ENCODE measurements around the gene CYGB. TPM values are rescaled to one million over a fixed set of nuclear protein-coding genes. Genes with fewer than 3 reads are reported as not detected.

CYGB gene
- total and polyA plus RNA-seq, 2 of the 13 experiments (the other 11 are each of a cell fraction or from before 2014, with no cell fraction given): 18.9 to 27.1 TPM

- TF ChIP-seq CEBPZ (IDR thresholded peaks at IDR 0.05; ENCODE audit: low read length): no peak
- peak; percentile 49; the same call in 1 of the 2 replicates for TF ChIP-seq ZNF24 (IDR thresholded peaks at IDR 0.05)
- TF ChIP-seq PRMT3 (CRISPR knock-in tag; IDR thresholded peaks at IDR 0.05; ENCODE audit: borderline replicate concordance, low read depth): no peak
- TF ChIP-seq ZNF577 (CRISPR knock-in tag; IDR thresholded peaks at IDR 0.05; ENCODE audit: borderline replicate concordance, low read depth): no peak
- TF ChIP-seq ZFAT (CRISPR knock-in tag; conservative IDR thresholded peaks at IDR 0.05): no peak
- no peak for TF ChIP-seq MAFK (conservative IDR thresholded peaks at IDR 0.05 in 1 of 2, IDR thresholded peaks at IDR 0.05 in 1 of 2; ENCODE audit: low read length in 2 of 2)
- TF ChIP-seq ZNF784 (CRISPR knock-in tag; IDR thresholded peaks at IDR 0.05; ENCODE audit: borderline replicate concordance): no peak
- TF ChIP-seq TBX3 (IDR thresholded peaks at IDR 0.05; ENCODE audit: borderline replicate concordance): peak; percentile 97
- TF ChIP-seq ZNF777 (CRISPR knock-in tag; IDR thresholded peaks at IDR 0.05): no peak
- peak; percentile 59; the same call in 1 of the 2 replicates for TF ChIP-seq FOXK2 (IDR thresholded peaks at IDR 0.05)
- no peak for TF ChIP-seq MTA3 (CRISPR knock-in tag; IDR thresholded peaks at IDR 0.05)
- no peak for TF ChIP-seq NR3C1 (CRISPR knock-in tag; IDR thresholded peaks at IDR 0.05)
- TF ChIP-seq SP5 (CRISPR knock-in tag; IDR thresholded peaks at IDR 0.05; ENCODE audit: borderline replicate concordance, low read depth): peak; percentile 78; the same call in 1 of the 2 replicates
- TF ChIP-seq IKZF1 (IDR thresholded peaks at IDR 0.05): no peak
- peak; percentile 93 for TF ChIP-seq HDAC1 (CRISPR knock-in tag; IDR thresholded peaks at IDR 0.05)
- no peak for TF ChIP-seq TCF12 (IDR thresholded peaks at IDR 0.05)
- peak; percentile 95 for TF ChIP-seq TCF12 (CRISPR knock-in tag; IDR thresholded peaks at IDR 0.05)
- TF ChIP-seq KLF12 (CRISPR knock-in tag; IDR thresholded peaks at IDR 0.05; ENCODE audit: borderline replicate concordance): no peak
- TF ChIP-seq ISL2 (CRISPR knock-in tag; IDR thresholded peaks at IDR 0.05): peak; percentile 74
- TF ChIP-seq RAD51 (IDR thresholded peaks at IDR 0.05; ENCODE audit: borderline replicate concordance): no peak
- no peak for TF ChIP-seq TRIM22 (IDR thresholded peaks at IDR 0.05)
- no peak for TF ChIP-seq ZNF343 (CRISPR knock-in tag; IDR thresholded peaks at IDR 0.05)
- TF ChIP-seq SETDB1 (CRISPR knock-in tag; IDR thresholded peaks at IDR 0.05; ENCODE audit: borderline replicate concordance): no peak
- no peak for TF ChIP-seq HBP1 (CRISPR knock-in tag; IDR thresholded peaks at IDR 0.05; ENCODE audit: low read depth)
- no peak for TF ChIP-seq ZBTB8A (CRISPR knock-in tag; IDR thresholded peaks at IDR 0.05; ENCODE audit: borderline replicate concordance, low read depth)
- peak; percentile 99 for TF ChIP-seq ATF3 (CRISPR knock-in tag; IDR thresholded peaks at IDR 0.05)
- TF ChIP-seq ZNF260 (CRISPR knock-in tag; IDR thresholded peaks at IDR 0.05; ENCODE audit: borderline replicate concordance, low read depth): no peak
Observed at GRCh38 chr17:76499267-76499667, 38.2 kb downstream of the CYGB start (continued).
